Neuronal stem cell (in vitro differentiated cells): Measurements from ENCODE around the gene RTN4.

Experiments
- DNase-seq: peaks from one replicate; pipeline ENCODE4 v3.0.0-alpha.2; 2013; ENCODE audit warnings: low spot score
- H2AFZ ChIP-seq: one replicate; pipeline ENCODE4 v1.6.1; 2013; ENCODE audit warnings: mild to moderate bottlenecking, low read length, inconsistent platforms
- H2AK5ac ChIP-seq: 2 replicates; pipeline ENCODE4 v1.6.1; 2013; ENCODE audit warnings: low read depth, mild to moderate bottlenecking, inconsistent platforms, low read length, moderate library complexity, mixed read lengths
- H2BK120ac ChIP-seq: 2 replicates; pipeline ENCODE4 v1.6.1; 2013; ENCODE audit warnings: low read depth, mild to moderate bottlenecking, inconsistent platforms, low read length, moderate library complexity, mixed read lengths
- H2BK12ac ChIP-seq: one replicate; pipeline ENCODE4 v1.6.1; 2013; ENCODE audit warnings: low read length, inconsistent platforms
- H2BK15ac ChIP-seq: 2 replicates; pipeline ENCODE4 v1.6.1; 2013; ENCODE audit warnings: mild to moderate bottlenecking, low read length, inconsistent platforms, mixed read lengths
- H2BK5ac ChIP-seq: one replicate; pipeline ENCODE4 v1.6.1; 2013; ENCODE audit warnings: inconsistent platforms, mild to moderate bottlenecking, low read length, moderate library complexity
- H3K14ac ChIP-seq: one replicate; pipeline ENCODE4 v1.6.1; 2013; ENCODE audit warnings: low read length, inconsistent platforms
- H3K18ac ChIP-seq: 2 replicates; pipeline ENCODE4 v1.6.1; 2013; ENCODE audit warnings: low read length, inconsistent platforms
- H3K23ac ChIP-seq: 2 replicates; pipeline ENCODE4 v1.6.1; 2013; ENCODE audit warnings: low read depth, mild to moderate bottlenecking, mixed read lengths, low read length, inconsistent platforms; ENCODE audit not compliant: poor library complexity
- H3K27ac ChIP-seq: replicated peaks from 3 replicates; pipeline ENCODE4 v1.5.1; 2013; ENCODE audit warnings: low read length, inconsistent platforms
- H3K27me3 ChIP-seq, 3 experiments: 2 replicates each; pipeline ENCODE4 v1.6.1; 2013; ENCODE audit warnings: low read length in 3 of 3, mild to moderate bottlenecking in 2 of 3, inconsistent platforms in 1 of 3, low read depth in 1 of 3, mixed read lengths in 1 of 3, moderate library complexity in 1 of 3; ENCODE audit not compliant: control insufficient read depth in 3 of 3, insufficient read depth in 3 of 3
- H3K36me3 ChIP-seq, 2 donors: replicated peaks in 1 of 2; 2 replicates each; pipeline ENCODE4 v1.6.1; 2013; ENCODE audit warnings: low read length in 2 of 2; ENCODE audit not compliant: control insufficient read depth in 2 of 2, insufficient read depth in 2 of 2
- H3K4ac ChIP-seq: 2 replicates; pipeline ENCODE4 v1.6.1; 2013; ENCODE audit warnings: inconsistent platforms, mild to moderate bottlenecking, low read length, moderate library complexity
- H3K4me1 ChIP-seq, 2 donors: 1 replicate in 1 of 2; 2 replicates in 1 of 2; pipeline ENCODE4 v1.6.1; 2013; ENCODE audit warnings: low read length in 2 of 2, low read depth in 1 of 2; ENCODE audit not compliant: control insufficient read depth in 2 of 2, insufficient read depth in 1 of 2
- H3K4me2 ChIP-seq: one replicate; pipeline ENCODE4 v1.6.1; 2013; ENCODE audit warnings: mild to moderate bottlenecking, low read length, inconsistent platforms; ENCODE audit not compliant: insufficient read depth, poor library complexity, severe bottlenecking
- H3K4me3 ChIP-seq, 2 donors: 2 replicates each; pipeline ENCODE4 v1.5.1; 2013; ENCODE audit warnings: low read length in 2 of 2, mild to moderate bottlenecking in 2 of 2, inconsistent platforms in 1 of 2, moderate library complexity in 1 of 2
- H3K79me1 ChIP-seq: one replicate; pipeline ENCODE4 v1.6.1; 2013; ENCODE audit warnings: low read depth, mild to moderate bottlenecking, inconsistent platforms, low read length, moderate library complexity
- H3K9ac ChIP-seq: one replicate; pipeline ENCODE4 v1.6.1; 2013; ENCODE audit warnings: mild to moderate bottlenecking, low read depth, low read length, inconsistent platforms; ENCODE audit not compliant: poor library complexity
- H3K9me3 ChIP-seq, 2 donors: replicated peaks in 1 of 2; 2 replicates each; pipeline versions ENCODE3 to v1.6.1; 2013; ENCODE audit warnings: low read length in 2 of 2, mild to moderate bottlenecking in 2 of 2, inconsistent platforms in 1 of 2, low read depth in 1 of 2, mixed read lengths in 1 of 2, moderate library complexity in 1 of 2; ENCODE audit not compliant: control insufficient read depth in 2 of 2, insufficient read depth in 1 of 2
- H4K8ac ChIP-seq: one replicate; pipeline ENCODE4 v1.6.1; 2013; ENCODE audit warnings: low read depth, mild to moderate bottlenecking, inconsistent platforms, low read length, moderate library complexity
- H4K91ac ChIP-seq: one replicate; pipeline ENCODE4 v1.6.1; 2013; ENCODE audit warnings: low read length, low read depth, mild to moderate bottlenecking, inconsistent platforms; ENCODE audit not compliant: poor library complexity
- WGBS, 2 donors: extraction: QIAGEN DNeasy Blood & Tissue Kit; methylation state at CpG; one replicate each; pipeline ENCODE4 v1.1.7; 2013; ENCODE audit warnings: missing lambda C conversion rate in 2 of 2, mixed read lengths in 1 of 2; ENCODE audit not compliant: insufficient read length in 2 of 2, insufficient replicate concordance in 1 of 2; ENCODE audit errors: extremely low coverage in 2 of 2; 5-methylcytosine and 5-hydroxymethylcytosine counted together

RTN4 gene

DNA sequence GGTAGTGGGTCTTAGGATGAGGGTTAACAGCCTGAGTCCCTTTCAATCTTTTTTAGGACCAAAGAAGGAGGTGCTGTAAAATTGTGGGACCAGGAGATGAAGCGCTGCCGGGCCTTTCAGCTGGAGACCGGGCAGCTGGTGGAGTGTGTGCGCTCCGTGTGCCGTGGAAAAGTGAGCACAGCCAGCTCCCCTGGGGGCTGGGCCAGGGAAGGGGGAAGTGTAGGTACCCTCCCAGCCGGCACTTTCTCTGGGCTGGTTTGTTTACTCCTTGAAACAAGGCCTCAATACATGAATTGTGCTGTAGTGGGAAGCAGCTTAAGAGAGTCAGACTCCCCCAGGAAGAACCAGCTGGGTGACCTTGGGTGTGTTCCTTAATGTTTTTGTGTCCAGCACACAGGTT is 90.1 kb downstream of the RTN4 start:
- no peaks in the 10 kb centered on the region for H3K27me3 ChIP-seq
- no peak overlapping the region for H3K4ac ChIP-seq
- no peaks in the 10 kb centered on the region for H3K36me3 ChIP-seq
- no peak overlapping the region for H3K23ac ChIP-seq
- H3K18ac ChIP-seq: no peak overlapping the region
- no peak overlapping the region for H2BK15ac ChIP-seq
- H4K91ac ChIP-seq: no peak overlapping the region
- no peak overlapping the region for H2BK120ac ChIP-seq
- no peak for DNase-seq
- H3K27ac ChIP-seq: no peak overlapping the region
- no peaks in the 10 kb centered on the region for H3K9me3 ChIP-seq
- H4K8ac ChIP-seq: no peak overlapping the region
- no peak overlapping the region for H2BK12ac ChIP-seq
- no peak overlapping the region for H2AFZ ChIP-seq
- H2BK5ac ChIP-seq: no peak overlapping the region
- H3K9ac ChIP-seq: no peak overlapping the region
- H3K79me1 ChIP-seq: no peaks in the 10 kb centered on the region
- no peak overlapping the region for H3K14ac ChIP-seq
- no peak overlapping the region for H3K4me2 ChIP-seq
- WGBS, 2 donors: no CpG with 5 or more reads among the region's 7 CpGs
- peaks cover 0 to 3% of the 10 kb centered on the region in 2 donors for H3K4me1 ChIP-seq
- H3K4me3 ChIP-seq: no peak overlapping the region
- H2AK5ac ChIP-seq: no peak overlapping the region

DNA sequence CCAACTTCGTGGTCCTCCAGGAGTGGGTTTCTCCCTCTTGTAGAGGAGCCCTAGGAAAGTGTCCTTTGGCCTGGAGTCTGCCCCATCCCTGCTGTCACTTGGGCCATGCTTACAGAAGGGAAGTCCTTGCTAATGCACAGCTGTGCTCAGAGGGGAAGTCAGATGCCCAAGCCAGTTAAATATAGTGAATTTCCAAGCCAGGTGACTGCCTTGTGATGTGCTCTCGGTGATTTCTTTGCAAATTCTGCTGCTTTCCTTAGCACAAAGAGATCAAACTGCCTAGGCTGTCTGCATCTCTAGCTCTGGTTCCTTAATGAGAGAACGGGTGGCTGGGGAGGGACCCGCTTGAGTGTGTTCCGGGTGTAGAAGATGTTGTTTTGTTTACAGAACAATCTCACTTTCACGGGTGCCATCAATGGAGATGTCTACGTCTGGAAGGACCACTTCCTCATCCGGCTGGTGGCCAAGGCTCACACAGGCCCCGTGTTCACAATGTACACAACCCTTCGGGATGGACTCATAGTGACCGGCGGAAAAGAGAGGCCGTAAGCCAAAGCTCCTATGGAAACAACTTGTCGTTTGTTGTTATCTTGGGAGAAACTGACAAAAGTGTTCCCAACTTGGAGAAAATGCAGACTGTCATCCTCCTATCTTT is 91.4 kb downstream of the RTN4 start:
- no peaks in the 10 kb centered on the region for H3K79me1 ChIP-seq
- H3K23ac ChIP-seq: no peak overlapping the region
- WGBS, 2 donors: no CpG with 5 or more reads among the region's 14 CpGs
- no peak overlapping the region for H3K14ac ChIP-seq
- no peak overlapping the region for H3K18ac ChIP-seq
- H3K27ac ChIP-seq: no peak overlapping the region
- DNase-seq: no peak
- H3K4ac ChIP-seq: no peak overlapping the region
- H3K9me3 ChIP-seq: no peaks in the 10 kb centered on the region
- H2BK120ac ChIP-seq: no peak overlapping the region
- H4K8ac ChIP-seq: no peak overlapping the region
- H3K4me2 ChIP-seq: no peak overlapping the region
- H2AK5ac ChIP-seq: no peak overlapping the region
- H3K4me3 ChIP-seq: no peak overlapping the region
- H2BK12ac ChIP-seq: no peak overlapping the region
- peaks cover 0 to 3% of the 10 kb centered on the region in 2 donors for H3K4me1 ChIP-seq
- no peak overlapping the region for H4K91ac ChIP-seq
- H2BK15ac ChIP-seq: no peak overlapping the region
- no peaks in the 10 kb centered on the region for H3K36me3 ChIP-seq
- no peak overlapping the region for H2BK5ac ChIP-seq
- no peak overlapping the region for H3K9ac ChIP-seq
- H3K27me3 ChIP-seq: no peaks in the 10 kb centered on the region
- H2AFZ ChIP-seq: no peak overlapping the region

DNA sequence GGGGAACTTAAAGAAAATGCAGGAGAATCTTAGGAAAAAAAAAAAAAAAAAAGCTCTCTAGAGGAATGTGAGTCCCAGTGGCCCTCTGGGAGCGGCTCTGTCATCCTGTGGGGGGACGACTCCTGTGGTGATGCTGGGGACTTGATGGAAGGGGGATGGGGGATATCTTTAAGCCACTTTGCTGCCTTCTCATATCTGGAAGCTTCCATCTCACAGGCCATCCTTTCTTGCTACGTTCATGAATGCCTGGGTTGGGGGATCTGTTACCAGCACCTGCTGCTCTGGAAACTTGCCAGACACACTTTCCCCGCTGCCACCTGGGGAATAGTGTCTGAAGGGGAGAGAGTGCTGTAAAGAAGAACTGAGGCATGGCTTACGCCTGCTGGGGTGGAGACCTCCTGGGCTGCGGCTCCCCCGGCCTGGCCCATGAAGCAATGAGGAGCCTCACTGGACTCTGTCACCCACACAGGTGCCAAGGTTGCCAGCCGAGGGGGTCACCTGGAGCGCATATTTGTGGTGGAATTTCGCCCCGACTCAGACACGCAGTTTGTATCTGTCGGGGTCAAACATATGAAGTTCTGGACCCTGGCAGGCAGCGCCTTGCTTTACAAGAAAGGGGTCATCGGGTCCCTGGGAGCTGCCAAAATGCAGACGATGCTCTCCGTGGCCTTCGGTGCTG is 92.8 kb downstream of the RTN4 start:
- Histone ChIP-seq H3K4me3 (no peak overlapping the region), H2BK120ac (no peak overlapping the region), H3K23ac (no peak overlapping the region), H4K8ac (no peak overlapping the region), H3K79me1 (no peaks in the 10 kb centered on the region), H3K36me3 (no peaks in the 10 kb centered on the region), H3K27me3 (no peaks in the 10 kb centered on the region), H2AK5ac (no peak overlapping the region), H3K9ac (no peak overlapping the region), H2BK15ac (no peak overlapping the region), H3K18ac (peak overlapping the region; percentile 86), H2BK12ac (no peak overlapping the region), H3K4me1 (peaks cover 0 to 3% of the 10 kb centered on the region in 2 donors), H4K91ac (no peak overlapping the region), H2BK5ac (no peak overlapping the region), H2AFZ (no peak overlapping the region), H3K4me2 (no peak overlapping the region), H3K14ac (no peak overlapping the region), H3K9me3 (no peaks in the 10 kb centered on the region), H3K4ac (no peak overlapping the region), H3K27ac (no peak overlapping the region)
- no peak for DNase-seq
- no CpG with 5 or more reads among the region's 18 CpGs for WGBS, 2 donors

DNA sequence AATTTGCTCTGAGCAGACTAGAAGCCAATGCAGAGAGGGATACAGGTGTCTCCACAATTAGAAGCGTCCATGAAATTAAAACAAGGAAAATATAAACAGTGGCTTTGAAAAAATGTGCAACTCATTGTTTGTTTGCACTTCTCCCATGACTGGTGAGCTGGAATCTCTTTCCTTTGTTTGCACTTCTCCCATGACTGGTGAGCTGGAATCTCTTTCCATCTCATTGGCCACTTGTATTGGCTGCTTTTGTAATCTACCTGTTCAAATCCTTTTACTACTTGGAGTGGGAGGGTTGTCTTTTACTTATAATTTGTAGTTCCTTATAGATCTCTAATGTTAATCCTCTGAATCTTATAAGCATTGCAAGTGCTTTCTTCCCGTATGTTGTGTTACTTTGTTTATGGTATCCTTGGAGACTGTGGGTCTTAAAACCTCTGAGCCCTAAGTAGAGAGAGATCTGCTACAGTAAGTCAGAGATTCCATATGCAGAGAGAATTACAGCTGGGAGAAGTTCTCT is 94.1 kb downstream of the RTN4 start:
- H3K27ac ChIP-seq: no peak overlapping the region
- WGBS, 2 donors: no CpG with 5 or more reads among the region's 2 CpGs
- no peak for DNase-seq

More for the DNA sequence above, 94.1 kb downstream of the RTN4 start:
- Histone ChIP-seq H2BK15ac (no peak overlapping the region), H2BK12ac (no peak overlapping the region), H3K4me2 (no peak overlapping the region), H3K9ac (no peak overlapping the region), H3K23ac (no peak overlapping the region), H3K14ac (no peak overlapping the region), H3K27me3 (no peaks in the 10 kb centered on the region), H3K79me1 (no peaks in the 10 kb centered on the region), H4K8ac (no peak overlapping the region), H4K91ac (no peak overlapping the region), H2AFZ (no peak overlapping the region), H3K36me3 (no peaks in the 10 kb centered on the region), H3K4ac (no peak overlapping the region), H3K4me3 (no peak overlapping the region), H3K9me3 (no peaks in the 10 kb centered on the region), H3K4me1 (peaks cover 0 to 3% of the 10 kb centered on the region in 2 donors), H3K18ac (no peak overlapping the region), H2BK120ac (no peak overlapping the region), H2BK5ac (no peak overlapping the region), H2AK5ac (no peak overlapping the region)
